ENCODE data around the gene TMCO6. TPM values are rescaled to one million over a fixed set of nuclear protein-coding genes. Genes with fewer than 3 reads are reported as not detected.
A peak's percentile ranks its signal among the peaks of the same experiment; 100 is the strongest.

Gene TMCO6
- total RNA-seq, 1 experiment from 2014 or later: 24.1 TPM

DNA sequence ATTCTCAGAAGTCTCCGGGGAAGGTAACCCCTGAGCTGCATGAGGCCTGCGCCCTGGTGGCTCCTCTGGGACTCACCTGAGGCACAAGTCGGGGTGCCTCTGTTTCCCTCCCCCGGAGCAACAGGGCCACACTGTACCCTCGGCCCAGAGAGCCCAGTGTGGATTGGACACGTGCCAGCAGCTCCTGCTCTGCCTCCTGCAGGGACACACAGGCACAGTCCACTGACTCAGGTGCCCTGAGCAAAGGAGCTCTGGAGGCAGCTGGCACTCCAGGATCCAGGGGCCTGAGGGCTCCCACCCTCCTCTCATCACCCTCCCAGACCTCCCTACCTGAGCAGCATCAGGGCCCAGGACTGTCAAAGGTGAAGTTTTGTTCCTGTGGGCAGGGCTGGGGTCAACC is 45.1 kb upstream of the TMCO6 start:
- H3K27ac ChIP-seq (ENCODE audit: low read depth, low read length, poor library complexity, severe bottlenecking): no peak overlapping the region
- TF ChIP-seq EZH2 (IDR thresholded peaks at IDR 0.05; ENCODE audit: borderline replicate concordance, low read depth, low read length, poor library complexity, severe bottlenecking): no peak
- TF ChIP-seq, protein P1, sequence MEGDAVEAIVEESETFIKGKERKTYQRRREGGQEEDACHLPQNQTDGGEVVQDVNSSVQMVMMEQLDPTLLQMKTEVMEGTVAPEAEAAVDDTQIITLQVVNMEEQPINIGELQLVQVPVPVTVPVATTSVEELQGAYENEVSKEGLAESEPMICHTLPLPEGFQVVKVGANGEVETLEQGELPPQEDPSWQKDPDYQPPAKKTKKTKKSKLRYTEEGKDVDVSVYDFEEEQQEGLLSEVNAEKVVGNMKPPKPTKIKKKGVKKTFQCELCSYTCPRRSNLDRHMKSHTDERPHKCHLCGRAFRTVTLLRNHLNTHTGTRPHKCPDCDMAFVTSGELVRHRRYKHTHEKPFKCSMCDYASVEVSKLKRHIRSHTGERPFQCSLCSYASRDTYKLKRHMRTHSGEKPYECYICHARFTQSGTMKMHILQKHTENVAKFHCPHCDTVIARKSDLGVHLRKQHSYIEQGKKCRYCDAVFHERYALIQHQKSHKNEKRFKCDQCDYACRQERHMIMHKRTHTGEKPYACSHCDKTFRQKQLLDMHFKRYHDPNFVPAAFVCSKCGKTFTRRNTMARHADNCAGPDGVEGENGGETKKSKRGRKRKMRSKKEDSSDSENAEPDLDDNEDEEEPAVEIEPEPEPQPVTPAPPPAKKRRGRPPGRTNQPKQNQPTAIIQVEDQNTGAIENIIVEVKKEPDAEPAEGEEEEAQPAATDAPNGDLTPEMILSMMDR (conservative IDR thresholded peaks at IDR 0.05; ENCODE audit: low read depth, low read length): no peak
- BruUV-seq (replicated peaks): no TSS peak
- intact Hi-C loops (cut with micrococcal nuclease; ENCODE audit: unreplicated experiment): no loop called here
- no peak overlapping the region for H3K4me3 ChIP-seq (ENCODE audit: low read depth, low read length, poor library complexity, severe bottlenecking)
- CTCF ChIA-PET: no interaction called here
- H3K4me1 ChIP-seq (ENCODE audit: insufficient read depth, low read length, poor library complexity, severe bottlenecking): no peaks in the 10 kb centered on the region
- H3K9me3 ChIP-seq (ENCODE audit: low read depth, low read length, poor library complexity, severe bottlenecking): no peaks in the 10 kb centered on the region
- no peak for DNase-seq (ENCODE audit: low spot score)
- POLR2A ChIA-PET (ENCODE audit: low non-redundant PET): no interaction called here
- no peaks in the 10 kb centered on the region for H3K36me3 ChIP-seq (ENCODE audit: insufficient read depth, low read length, poor library complexity, severe bottlenecking)
- no peaks in the 10 kb centered on the region for H3K27me3 ChIP-seq (replicated peaks; ENCODE audit: insufficient read depth, low read depth, low read length, poor library complexity)

DNA sequence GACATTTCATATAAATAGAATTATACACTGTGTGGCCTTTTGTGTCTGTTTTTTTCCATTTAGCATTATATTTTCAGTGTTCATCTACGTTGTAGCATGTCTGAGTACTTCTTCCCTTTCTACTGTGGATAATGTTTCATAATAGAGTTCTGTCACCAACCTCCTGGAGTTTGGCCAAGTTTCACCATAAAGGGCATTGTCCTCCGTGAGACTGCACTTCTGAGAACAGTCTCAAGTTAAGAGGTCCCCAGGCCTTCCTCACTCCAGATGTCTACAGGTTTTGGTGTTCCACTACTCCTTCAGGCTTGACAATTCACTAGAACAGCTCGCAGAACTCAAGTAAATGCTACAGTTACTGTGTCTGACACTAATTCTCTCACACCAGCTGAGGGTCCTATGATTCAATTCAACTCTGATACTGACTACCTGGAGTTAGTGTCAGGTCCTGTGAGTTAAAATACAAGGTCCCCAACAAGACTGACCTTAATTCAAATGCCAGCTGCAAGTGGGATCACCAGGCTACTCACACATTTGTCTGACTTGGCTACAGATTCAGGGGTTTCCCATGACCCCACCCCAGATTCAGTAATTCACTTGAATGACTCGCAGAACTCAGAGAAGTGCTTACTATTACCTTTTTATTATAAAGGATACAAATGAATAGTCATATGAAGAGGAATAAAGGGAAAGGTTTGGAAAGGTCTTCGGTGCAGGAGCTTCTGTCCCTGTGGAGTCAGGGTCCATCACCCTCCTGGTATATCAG is 43.5 kb upstream of the TMCO6 start:
- DNase-seq (ENCODE audit: low spot score): peak; percentile 37
- no peaks in the 10 kb centered on the region for H3K36me3 ChIP-seq (ENCODE audit: insufficient read depth, low read length, poor library complexity, severe bottlenecking)
- CTCF ChIA-PET: no interaction called here
- H3K4me3 ChIP-seq (ENCODE audit: low read depth, low read length, poor library complexity, severe bottlenecking): no peak overlapping the region
- POLR2A ChIA-PET (ENCODE audit: low non-redundant PET): interaction anchor here (0.7 kb wide), 1 partner anchor 138 kb away, joined by 3 read pairs; no protein-coding TSS in a partner anchor
- no peaks in the 10 kb centered on the region for H3K4me1 ChIP-seq (ENCODE audit: insufficient read depth, low read length, poor library complexity, severe bottlenecking)
- H3K27ac ChIP-seq (ENCODE audit: low read depth, low read length, poor library complexity, severe bottlenecking): no peak overlapping the region
- no TSS peak for BruUV-seq (replicated peaks)
- H3K27me3 ChIP-seq (replicated peaks; ENCODE audit: insufficient read depth, low read depth, low read length, poor library complexity): no peaks in the 10 kb centered on the region
- H3K9me3 ChIP-seq (ENCODE audit: low read depth, low read length, poor library complexity, severe bottlenecking): no peaks in the 10 kb centered on the region
- intact Hi-C loops (cut with micrococcal nuclease; ENCODE audit: unreplicated experiment): no loop called here
- TF ChIP-seq EZH2 (IDR thresholded peaks at IDR 0.05; ENCODE audit: borderline replicate concordance, low read depth, low read length, poor library complexity, severe bottlenecking): no peak
- TF ChIP-seq, protein P1 (conservative IDR thresholded peaks at IDR 0.05; ENCODE audit: low read depth, low read length): no peak

DNA sequence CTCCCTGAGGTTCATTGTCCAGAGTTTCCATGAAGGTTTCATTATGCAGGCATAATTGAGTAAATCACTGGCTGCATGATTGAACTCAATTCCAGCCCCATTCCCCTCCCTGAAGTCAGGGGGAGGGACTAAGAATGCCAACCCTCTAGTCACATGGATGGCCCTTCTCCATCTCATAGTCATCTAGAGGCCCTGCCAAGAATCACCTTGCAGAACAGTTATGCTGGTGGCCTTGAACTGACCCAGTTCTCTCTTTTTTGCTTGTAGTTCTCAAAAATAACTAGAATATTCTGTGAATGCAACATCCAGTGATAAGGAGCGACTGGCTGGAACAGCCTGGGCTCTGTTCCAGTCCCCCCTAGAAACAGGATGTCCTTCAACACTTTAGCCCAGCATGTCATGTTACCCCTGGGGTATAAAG is 42.9 kb upstream of the TMCO6 start:
- CTCF ChIA-PET: no interaction called here
- no peak for TF ChIP-seq EZH2 (IDR thresholded peaks at IDR 0.05; ENCODE audit: borderline replicate concordance, low read depth, low read length, poor library complexity, severe bottlenecking)
- TF ChIP-seq, protein P1 (conservative IDR thresholded peaks at IDR 0.05; ENCODE audit: low read depth, low read length): no peak
- H3K4me3 ChIP-seq (ENCODE audit: low read depth, low read length, poor library complexity, severe bottlenecking): no peak overlapping the region
- no peaks in the 10 kb centered on the region for H3K27me3 ChIP-seq (replicated peaks; ENCODE audit: insufficient read depth, low read depth, low read length, poor library complexity)
- H3K9me3 ChIP-seq (ENCODE audit: low read depth, low read length, poor library complexity, severe bottlenecking): no peaks in the 10 kb centered on the region
- POLR2A ChIA-PET (ENCODE audit: low non-redundant PET): no interaction called here
- no peaks in the 10 kb centered on the region for H3K36me3 ChIP-seq (ENCODE audit: insufficient read depth, low read length, poor library complexity, severe bottlenecking)
- H3K4me1 ChIP-seq (ENCODE audit: insufficient read depth, low read length, poor library complexity, severe bottlenecking): no peaks in the 10 kb centered on the region
- H3K27ac ChIP-seq (ENCODE audit: low read depth, low read length, poor library complexity, severe bottlenecking): no peak overlapping the region
- intact Hi-C loops (cut with micrococcal nuclease; ENCODE audit: unreplicated experiment): no loop called here
- no peak for DNase-seq (ENCODE audit: low spot score)
- BruUV-seq (replicated peaks): no TSS peak

Data from A673 (cell line).